ENCODE results near the gene SOD3. TPM values are rescaled to one million over a fixed set of nuclear protein-coding genes. Genes with fewer than 3 reads are reported as not detected.
A peak's percentile ranks its signal among the peaks of the same experiment; 100 is the strongest.

The SOD3 gene
- total and polyA plus RNA-seq, 2 of the 8 experiments (the other 6 are each of a cell fraction or from before 2014, with no cell fraction given): 4.9 TPM

DNA sequence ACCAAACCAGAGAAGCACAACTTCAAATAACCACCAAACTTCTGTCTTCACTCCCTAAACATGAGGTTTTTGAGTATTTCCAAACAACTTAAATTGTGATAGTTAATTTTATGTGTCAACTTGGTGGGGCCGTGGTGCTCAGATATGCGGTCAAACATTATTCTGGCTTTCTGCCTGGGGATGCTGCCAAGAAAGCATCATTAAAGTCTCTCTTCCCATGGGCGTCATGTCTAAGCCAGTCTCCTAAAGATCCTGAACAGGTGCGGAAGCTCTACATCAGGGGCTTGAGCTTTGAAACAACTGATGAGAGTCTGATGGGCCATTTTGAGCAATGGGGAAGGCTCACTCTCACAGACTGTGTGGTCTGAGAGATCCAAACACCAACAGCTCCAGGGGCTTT lies 24.1 kb upstream of the SOD3 start:
- H4K20me1 ChIP-seq (replicated peaks in 1 of 2; ENCODE audit: control insufficient read depth in 1 of 2, insufficient read depth in 2 of 2, low read length in 2 of 2): no peaks in the 10 kb centered on the region
- H3K4ac ChIP-seq (replicated peaks; ENCODE audit: insufficient read length, low read depth, low read length): no peak overlapping the region
- POLR2A ChIA-PET (ENCODE audit: partially characterized antibody): no interaction called here
- H2AK5ac ChIP-seq (ENCODE audit: low read depth, low read length): no peak overlapping the region
- no peak overlapping the region for H3K4me2 ChIP-seq (ENCODE audit: insufficient read depth in 1 of 2, low read depth in 2 of 2, low read length in 2 of 2)
- no peak for TF ChIP-seq ASH2L (IDR thresholded peaks at IDR 0.05; ENCODE audit: low read length)
- no peak for TF ChIP-seq JUND (IDR thresholded peaks at IDR 0.05; ENCODE audit: low read length)
- no peak for TF ChIP-seq RXRA (IDR thresholded peaks at IDR 0.05; ENCODE audit: insufficient read depth, low read depth, low read length)
- no peaks in the 10 kb centered on the region for H3K36me3 ChIP-seq (ENCODE audit: control insufficient read depth in 2 of 4, insufficient read depth in 4 of 4, low read length in 3 of 4)
- 86% methylated on average over 4 of the region's 4 CpGs; no CpG with 5 or more reads in 1 of the 2 experiments for WGBS, 2 experiments (ENCODE audit: extremely low coverage in 1 of 2, insufficient coverage in 1 of 2, insufficient read length in 1 of 2, insufficient replicate concordance in 2 of 2, low coverage in 1 of 2, low lambda C conversion rate in 2 of 2, missing lambda C conversion rate in 1 of 2)
- H3K14ac ChIP-seq (ENCODE audit: insufficient read length): no peak overlapping the region
- no peaks in the 10 kb centered on the region for H3K79me2 ChIP-seq (ENCODE audit: control insufficient read depth in 1 of 2, insufficient read depth in 2 of 2, low read length in 2 of 2)
- no peaks in the 10 kb centered on the region for H3K79me1 ChIP-seq (ENCODE audit: low read depth, low read length)
- H4K91ac ChIP-seq (replicated peaks; ENCODE audit: insufficient read length, low read length): no peak overlapping the region
- CTCF ChIA-PET (ENCODE audit: partially characterized antibody): interaction anchor here (0.6 to 1.1 kb wide), 2 partner anchors 11 to 18 kb away, joined by 3 to 4 read pairs; no protein-coding TSS in a partner anchor
- no peak overlapping the region for H2BK120ac ChIP-seq (replicated peaks; ENCODE audit: low read depth, low read length)
- no peak overlapping the region for H3K18ac ChIP-seq (ENCODE audit: extremely low read depth, low read length)
- H3K27ac ChIP-seq (ENCODE audit: low read depth, low read length): no peak overlapping the region
- no peak overlapping the region for H2AFZ ChIP-seq (ENCODE audit: low read length)
- no peaks in the 10 kb centered on the region for H3K27me3 ChIP-seq (replicated peaks in 1 of 4; ENCODE audit: control insufficient read depth in 3 of 4, extremely low read depth in 1 of 4, insufficient read depth in 3 of 4, low read length in 3 of 4)
- no peak overlapping the region for H4K5ac ChIP-seq (ENCODE audit: insufficient read length, low read depth, low read length)
- H2BK20ac ChIP-seq (ENCODE audit: low read length): no peak overlapping the region
- H2BK12ac ChIP-seq (ENCODE audit: low read depth, low read length): no peak overlapping the region
- H3K56ac ChIP-seq (replicated peaks; ENCODE audit: insufficient read length, low read depth, low read length): no peak overlapping the region
- no peak overlapping the region for H3K23ac ChIP-seq (ENCODE audit: insufficient read length)
- no peak overlapping the region for H3K9ac ChIP-seq (replicated peaks in 1 of 4; ENCODE audit: extremely low read depth in 1 of 4, low read depth in 3 of 4, low read length in 3 of 4)
- H3K23me2 ChIP-seq (ENCODE audit: low read depth, low read length): no peaks in the 10 kb centered on the region
- H4K8ac ChIP-seq (ENCODE audit: extremely low read depth, insufficient read depth, low read length): no peak overlapping the region
- H3K4me1 ChIP-seq (replicated peaks in 1 of 4; ENCODE audit: control insufficient read depth in 3 of 4, insufficient read depth in 4 of 4, low read length in 3 of 4): peaks cover 0 to 4% (median 2%) of the 10 kb centered on the region in 4 experiments; a peak in 2 of 7 replicates
- no peak overlapping the region for H3K4me3 ChIP-seq (ENCODE audit: extremely low read depth in 1 of 4, insufficient read depth in 2 of 4, low read depth in 3 of 4, low read length in 4 of 4)
- H3K9me3 ChIP-seq (ENCODE audit: insufficient read depth in 2 of 2, low read depth in 1 of 2, low read length in 1 of 2): no peaks in the 10 kb centered on the region
- FAIRE-seq (peak; percentile 7), DNase-seq (ENCODE audit: low read depth in 1 of 2, low spot score in 2 of 2) (no peak)
- no peak overlapping the region for H2BK5ac ChIP-seq (ENCODE audit: low read depth, low read length)
- no peak overlapping the region for H2BK15ac ChIP-seq (ENCODE audit: low read length)
